Liver (tissue), 3 donors: ENCODE measurements around the gene DUSP1.

Experiments
- JUND ChIP-seq, 2 donors: IDR thresholded peaks; 2 replicates each; pipeline ENCODE4 v1.6.1; 2016; ENCODE audit warnings: antibody characterized with exemption in 2 of 2
- RAD21 ChIP-seq, 2 donors: IDR thresholded peaks; 2 replicates each; pipeline ENCODE4 v1.6.1; 2016; ENCODE audit warnings: antibody characterized with exemption in 2 of 2, mild to moderate bottlenecking in 2 of 2
- RXRA ChIP-seq, 2 donors: IDR thresholded peaks; 2 replicates each; pipeline ENCODE4 v1.6.1; 2017 to 2018; ENCODE audit warnings: antibody characterized with exemption in 2 of 2, mild to moderate bottlenecking in 1 of 2
- SP1 ChIP-seq: IDR thresholded peaks from 2 replicates; pipeline ENCODE4 v1.6.1; 2018; ENCODE audit warnings: antibody characterized with exemption, mild to moderate bottlenecking
- TAF1 ChIP-seq: conservative IDR thresholded peaks from 2 replicates; pipeline ENCODE4 v1.6.1; 2016; ENCODE audit warnings: antibody characterized with exemption, mild to moderate bottlenecking
- YY1 ChIP-seq: IDR thresholded peaks from 2 replicates; pipeline ENCODE4 v1.6.1; 2016; ENCODE audit warnings: antibody characterized with exemption, mild to moderate bottlenecking
- TF ChIP-seq, protein P1 (sequence below): fragments of 150-350 bp; IDR thresholded peaks from 2 replicates; pipeline ENCODE4 v1.5.1; 2017; ENCODE audit warnings: improper control_type of control experiment, low read depth, low read length; ENCODE audit not compliant: missing input control
- TF ChIP-seq, protein P2 (sequence below): IDR thresholded peaks from 2 replicates; pipeline ENCODE4 v1.6.1; 2016; ENCODE audit warnings: antibody characterized with exemption, mild to moderate bottlenecking
- TF ChIP-seq, protein P3 (sequence below): IDR thresholded peaks from 2 replicates; pipeline ENCODE4 v1.6.1; 2016; ENCODE audit warnings: antibody characterized with exemption
- TF ChIP-seq, protein P4 (sequence below): IDR thresholded peaks from 2 replicates; pipeline ENCODE4 v1.6.1; 2016; ENCODE audit warnings: antibody characterized with exemption
- TF ChIP-seq, protein P5 (sequence below): IDR thresholded peaks from 2 replicates; pipeline ENCODE4 v1.6.1; 2016; ENCODE audit warnings: antibody characterized with exemption
- donor health status: healthy.
- donor health status: healthy.

DNA sequence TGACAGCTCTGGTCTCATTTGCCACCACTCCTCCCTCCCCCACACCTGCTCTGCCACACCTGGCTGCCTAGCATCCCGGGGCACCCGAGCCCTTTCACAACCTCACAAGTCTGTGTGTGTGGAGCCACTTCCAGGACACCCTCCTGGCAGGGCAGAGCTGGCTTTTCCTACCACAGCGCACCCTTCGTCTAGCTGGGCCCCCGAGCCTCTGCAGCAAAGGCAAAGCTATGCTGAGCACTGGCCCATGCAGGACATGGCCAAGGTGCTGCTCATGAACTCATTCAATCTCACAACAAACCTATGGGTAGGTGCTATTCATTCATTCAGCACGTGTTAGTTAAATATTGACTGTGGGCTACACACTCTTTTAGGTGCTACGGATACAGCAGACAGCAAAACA is 43.4 kb downstream of the DUSP1 start:
- TF ChIP-seq, protein P1, sequence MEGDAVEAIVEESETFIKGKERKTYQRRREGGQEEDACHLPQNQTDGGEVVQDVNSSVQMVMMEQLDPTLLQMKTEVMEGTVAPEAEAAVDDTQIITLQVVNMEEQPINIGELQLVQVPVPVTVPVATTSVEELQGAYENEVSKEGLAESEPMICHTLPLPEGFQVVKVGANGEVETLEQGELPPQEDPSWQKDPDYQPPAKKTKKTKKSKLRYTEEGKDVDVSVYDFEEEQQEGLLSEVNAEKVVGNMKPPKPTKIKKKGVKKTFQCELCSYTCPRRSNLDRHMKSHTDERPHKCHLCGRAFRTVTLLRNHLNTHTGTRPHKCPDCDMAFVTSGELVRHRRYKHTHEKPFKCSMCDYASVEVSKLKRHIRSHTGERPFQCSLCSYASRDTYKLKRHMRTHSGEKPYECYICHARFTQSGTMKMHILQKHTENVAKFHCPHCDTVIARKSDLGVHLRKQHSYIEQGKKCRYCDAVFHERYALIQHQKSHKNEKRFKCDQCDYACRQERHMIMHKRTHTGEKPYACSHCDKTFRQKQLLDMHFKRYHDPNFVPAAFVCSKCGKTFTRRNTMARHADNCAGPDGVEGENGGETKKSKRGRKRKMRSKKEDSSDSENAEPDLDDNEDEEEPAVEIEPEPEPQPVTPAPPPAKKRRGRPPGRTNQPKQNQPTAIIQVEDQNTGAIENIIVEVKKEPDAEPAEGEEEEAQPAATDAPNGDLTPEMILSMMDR: no peak
- TF ChIP-seq, protein P2, sequence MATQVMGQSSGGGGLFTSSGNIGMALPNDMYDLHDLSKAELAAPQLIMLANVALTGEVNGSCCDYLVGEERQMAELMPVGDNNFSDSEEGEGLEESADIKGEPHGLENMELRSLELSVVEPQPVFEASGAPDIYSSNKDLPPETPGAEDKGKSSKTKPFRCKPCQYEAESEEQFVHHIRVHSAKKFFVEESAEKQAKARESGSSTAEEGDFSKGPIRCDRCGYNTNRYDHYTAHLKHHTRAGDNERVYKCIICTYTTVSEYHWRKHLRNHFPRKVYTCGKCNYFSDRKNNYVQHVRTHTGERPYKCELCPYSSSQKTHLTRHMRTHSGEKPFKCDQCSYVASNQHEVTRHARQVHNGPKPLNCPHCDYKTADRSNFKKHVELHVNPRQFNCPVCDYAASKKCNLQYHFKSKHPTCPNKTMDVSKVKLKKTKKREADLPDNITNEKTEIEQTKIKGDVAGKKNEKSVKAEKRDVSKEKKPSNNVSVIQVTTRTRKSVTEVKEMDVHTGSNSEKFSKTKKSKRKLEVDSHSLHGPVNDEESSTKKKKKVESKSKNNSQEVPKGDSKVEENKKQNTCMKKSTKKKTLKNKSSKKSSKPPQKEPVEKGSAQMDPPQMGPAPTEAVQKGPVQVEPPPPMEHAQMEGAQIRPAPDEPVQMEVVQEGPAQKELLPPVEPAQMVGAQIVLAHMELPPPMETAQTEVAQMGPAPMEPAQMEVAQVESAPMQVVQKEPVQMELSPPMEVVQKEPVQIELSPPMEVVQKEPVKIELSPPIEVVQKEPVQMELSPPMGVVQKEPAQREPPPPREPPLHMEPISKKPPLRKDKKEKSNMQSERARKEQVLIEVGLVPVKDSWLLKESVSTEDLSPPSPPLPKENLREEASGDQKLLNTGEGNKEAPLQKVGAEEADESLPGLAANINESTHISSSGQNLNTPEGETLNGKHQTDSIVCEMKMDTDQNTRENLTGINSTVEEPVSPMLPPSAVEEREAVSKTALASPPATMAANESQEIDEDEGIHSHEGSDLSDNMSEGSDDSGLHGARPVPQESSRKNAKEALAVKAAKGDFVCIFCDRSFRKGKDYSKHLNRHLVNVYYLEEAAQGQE: no peak
- TF ChIP-seq RXRA (IDR thresholded peaks at IDR 0.05) (peak; percentile 16 to 31), SP1 (no peak), TAF1 (no peak), JUND (IDR thresholded peaks at IDR 0.05) (no peak), YY1 (no peak), RAD21 (IDR thresholded peaks at IDR 0.05) (peak in 1 of 2 donors; percentile 11)
- TF ChIP-seq, protein P3, sequence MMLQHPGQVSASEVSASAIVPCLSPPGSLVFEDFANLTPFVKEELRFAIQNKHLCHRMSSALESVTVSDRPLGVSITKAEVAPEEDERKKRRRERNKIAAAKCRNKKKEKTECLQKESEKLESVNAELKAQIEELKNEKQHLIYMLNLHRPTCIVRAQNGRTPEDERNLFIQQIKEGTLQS: no peak
- TF ChIP-seq, protein P4, sequence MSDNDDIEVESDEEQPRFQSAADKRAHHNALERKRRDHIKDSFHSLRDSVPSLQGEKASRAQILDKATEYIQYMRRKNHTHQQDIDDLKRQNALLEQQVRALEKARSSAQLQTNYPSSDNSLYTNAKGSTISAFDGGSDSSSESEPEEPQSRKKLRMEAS: no peak
- TF ChIP-seq, protein P5, sequence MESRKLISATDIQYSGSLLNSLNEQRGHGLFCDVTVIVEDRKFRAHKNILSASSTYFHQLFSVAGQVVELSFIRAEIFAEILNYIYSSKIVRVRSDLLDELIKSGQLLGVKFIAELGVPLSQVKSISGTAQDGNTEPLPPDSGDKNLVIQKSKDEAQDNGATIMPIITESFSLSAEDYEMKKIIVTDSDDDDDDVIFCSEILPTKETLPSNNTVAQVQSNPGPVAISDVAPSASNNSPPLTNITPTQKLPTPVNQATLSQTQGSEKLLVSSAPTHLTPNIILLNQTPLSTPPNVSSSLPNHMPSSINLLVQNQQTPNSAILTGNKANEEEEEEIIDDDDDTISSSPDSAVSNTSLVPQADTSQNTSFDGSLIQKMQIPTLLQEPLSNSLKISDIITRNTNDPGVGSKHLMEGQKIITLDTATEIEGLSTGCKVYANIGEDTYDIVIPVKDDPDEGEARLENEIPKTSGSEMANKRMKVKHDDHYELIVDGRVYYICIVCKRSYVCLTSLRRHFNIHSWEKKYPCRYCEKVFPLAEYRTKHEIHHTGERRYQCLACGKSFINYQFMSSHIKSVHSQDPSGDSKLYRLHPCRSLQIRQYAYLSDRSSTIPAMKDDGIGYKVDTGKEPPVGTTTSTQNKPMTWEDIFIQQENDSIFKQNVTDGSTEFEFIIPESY: no peak
